Epithelial cell of esophagus (primary cell): Measurements from ENCODE around the gene RAD51B.
A peak's percentile ranks its signal among the peaks of the same experiment; 100 is the strongest.

Source experiments
- DNase-seq: peaks from one replicate; pipeline ENCODE4 v3.0.0; 2010; ENCODE audit warnings: low read depth
- H3K4me3 ChIP-seq: 2 replicates; pipeline ENCODE4 v1.5.1; 2011; ENCODE audit warnings: mild to moderate bottlenecking, low read length, control low read depth
- CTCF ChIP-seq: IDR thresholded peaks from 2 replicates; pipeline ENCODE4 v1.5.1; 2011; ENCODE audit warnings: low read depth, mild to moderate bottlenecking, low read length, control low read depth, inconsistent platforms; ENCODE audit not compliant: insufficient read depth; ENCODE audit errors: missing control alignments

Gene RAD51B

DNA sequence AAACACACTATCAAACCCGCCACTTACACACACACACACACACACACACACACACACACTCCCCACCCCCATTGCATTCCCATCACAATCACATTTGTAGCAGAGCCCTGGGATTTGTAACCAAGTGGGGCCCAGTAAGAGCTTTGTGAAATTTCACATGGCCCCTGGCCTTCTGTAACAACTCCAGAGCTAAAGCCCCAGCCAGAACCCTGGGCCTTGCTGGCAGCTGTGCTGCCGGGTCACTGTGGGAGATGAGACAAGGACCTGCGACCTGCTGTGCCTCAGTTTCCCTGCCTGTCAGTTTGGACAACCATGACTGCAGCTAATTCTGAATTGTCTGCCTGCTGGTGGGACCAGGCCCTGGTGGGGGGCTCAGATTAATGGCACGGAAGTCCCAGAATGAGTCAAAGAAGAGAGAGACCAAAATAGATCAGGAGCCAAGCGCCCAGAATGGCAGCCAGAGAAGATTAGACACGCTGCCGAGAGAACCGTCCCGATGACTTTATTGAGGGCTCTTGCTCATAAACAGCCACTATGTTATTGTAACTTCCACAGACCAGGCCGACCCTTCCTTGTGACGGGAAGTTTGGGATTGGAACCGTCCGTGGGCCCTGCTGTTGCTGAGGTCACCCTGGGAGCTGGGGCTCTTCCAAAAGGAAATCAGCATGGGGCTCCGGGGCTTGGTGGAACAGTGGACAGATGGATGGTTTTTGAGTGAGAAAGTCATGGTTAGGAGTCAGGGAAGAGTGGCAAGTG is 850.2 kb downstream of the RAD51B start:
- H3K4me3 ChIP-seq = no peak overlapping the region
- no peak for DNase-seq
- TF ChIP-seq CTCF = no peak

- TF ChIP-seq CTCF = no peak
- DNase-seq = no peak
- no peak overlapping the region for H3K4me3 ChIP-seq
These were observed 850.8 kb downstream of the RAD51B start for GRCh38 chr14:68670359-68670715.

DNA sequence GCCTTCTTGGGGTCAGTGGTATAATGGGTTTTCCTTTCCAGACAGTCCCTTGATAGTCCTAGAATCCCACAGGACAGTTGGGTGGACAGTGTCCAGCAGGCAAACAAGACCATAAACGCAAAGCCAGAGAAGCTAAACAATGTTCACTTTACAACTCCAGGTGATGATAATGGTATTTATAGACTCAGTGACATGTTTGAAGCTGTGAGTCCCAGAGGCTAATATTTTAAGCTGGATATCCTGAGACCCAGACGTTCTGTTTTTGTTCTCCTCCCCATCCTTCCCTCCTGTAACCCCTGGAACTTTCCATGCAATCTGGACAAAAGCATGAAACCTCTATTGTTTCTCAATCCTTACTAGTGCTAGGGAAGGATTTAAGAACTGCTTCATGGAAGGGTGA is 852.3 kb downstream of the RAD51B start:
- TF ChIP-seq CTCF = no peak
- no peak for DNase-seq
- no peak overlapping the region for H3K4me3 ChIP-seq

GRCh38 chr14:68672609-68673285 is 853.2 kb downstream of the RAD51B start:
- no peak overlapping the region for H3K4me3 ChIP-seq
- DNase-seq = no peak
- no peak for TF ChIP-seq CTCF

- DNase-seq = no peak
- TF ChIP-seq CTCF = no peak
- no peak overlapping the region for H3K4me3 ChIP-seq
These were observed 853.9 kb downstream of the RAD51B start for GRCh38 chr14:68673464-68673863.

DNA sequence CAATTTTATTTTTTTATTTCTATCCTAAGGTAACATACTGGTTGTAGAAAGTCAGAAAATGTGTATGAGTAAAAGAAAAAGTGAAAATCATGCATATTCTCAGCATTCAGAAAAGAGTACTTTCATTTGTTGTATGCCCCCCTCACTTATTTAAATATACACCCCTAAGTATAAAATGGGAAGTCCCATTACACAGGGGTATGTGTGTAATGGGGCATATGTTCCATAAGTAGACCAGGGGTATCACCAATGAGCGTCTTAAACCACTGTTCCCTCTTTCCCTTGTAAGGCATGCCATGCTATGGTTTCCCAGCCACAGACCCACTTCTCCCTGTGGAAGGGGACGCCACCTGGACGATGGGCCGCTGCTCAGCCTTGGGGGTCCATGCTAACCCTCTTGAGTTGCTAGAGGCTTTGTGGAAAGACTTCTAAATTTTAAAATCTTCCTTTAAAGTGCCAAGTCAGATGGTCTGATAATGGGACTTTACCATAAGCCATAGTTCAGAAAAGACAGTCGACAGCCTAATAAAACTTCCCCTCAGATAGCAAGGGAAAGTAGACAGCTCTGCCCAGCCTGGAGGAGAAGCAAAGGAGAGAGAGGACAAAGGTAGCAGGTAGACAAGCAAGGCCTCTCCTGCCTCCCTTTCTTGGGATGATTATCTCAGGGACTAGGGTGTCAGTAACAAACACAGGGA is 855.1 kb downstream of the RAD51B start:
- no peak for TF ChIP-seq CTCF

GRCh38 chr14:68675233-68675577 is 855.6 kb downstream of the RAD51B start:
- peak; percentile 67 for DNase-seq
- H3K4me3 ChIP-seq = no peak overlapping the region
- no peak for TF ChIP-seq CTCF

More for the DNA sequence above, 855.1 kb downstream of the RAD51B start:
- DNase-seq = no peak
- no peak overlapping the region for H3K4me3 ChIP-seq
